HepG2 (cell line): ENCODE data around the gene RAPSN. TPM values are rescaled to one million over a fixed set of nuclear protein-coding genes. Genes with fewer than 3 reads are reported as not detected.

Source experiments
- AGO1 ChIP-seq: fragments of 200-400 bp; formaldehyde crosslinking; IDR thresholded peaks from 2 replicates; pipeline ENCODE4 v1.6.1; 2017; ENCODE audit warnings: mild to moderate bottlenecking, low read depth, low read length, moderate library complexity; ENCODE audit not compliant: poor library complexity, severe bottlenecking
- ELF3 ChIP-seq: IDR thresholded peaks from 2 replicates; pipeline ENCODE4 v1.6.1; 2016; ENCODE audit warnings: missing genetic modification reagents, missing compliant biosample characterization
- HIVEP1 ChIP-seq: sonication (generic); formaldehyde crosslinking; IDR thresholded peaks from 2 replicates; pipeline ENCODE4 v1.4.0; 2020; ENCODE audit warnings: mild to moderate bottlenecking, missing genetic modification reagents
- KAT2B ChIP-seq: fragments of 150-350 bp; IDR thresholded peaks from 2 replicates; pipeline ENCODE4 v1.6.1; 2014; ENCODE audit warnings: low read depth, low read length, borderline replicate concordance
- KLF16 ChIP-seq, 2 experiments: sonication (generic) in 1 of 2; formaldehyde crosslinking in 1 of 2; IDR thresholded peaks; 2 replicates each; pipeline versions ENCODE4 v1.6.1 to v1.8.0; 2016 to 2023; ENCODE audit warnings: missing genetic modification reagents in 2 of 2, missing compliant biosample characterization in 1 of 2
- MEIS2 ChIP-seq: sonication (generic); formaldehyde crosslinking; IDR thresholded peaks from 2 replicates; pipeline ENCODE4 v1.9.0; 2021; ENCODE audit warnings: mild to moderate bottlenecking, missing genetic modification reagents
- MTF1 ChIP-seq: sonication (generic); formaldehyde crosslinking; IDR thresholded peaks from 2 replicates; pipeline ENCODE4 v1.5.0; 2020; ENCODE audit warnings: missing genetic modification reagents
- PAX8 ChIP-seq: sonication (generic); formaldehyde crosslinking; IDR thresholded peaks from 2 replicates; pipeline ENCODE4 v1.8.0; 2022; ENCODE audit warnings: mild to moderate bottlenecking, missing genetic modification reagents, borderline replicate concordance
- PCBP2 ChIP-seq: fragments of 200-400 bp; formaldehyde crosslinking; optimal IDR thresholded peaks from 2 replicates; pipeline ENCODE3; 2018; ENCODE audit warnings: low read length, low read depth; ENCODE audit not compliant: poor library complexity, severe bottlenecking
- PLSCR1 ChIP-seq: sonication (generic); formaldehyde crosslinking; IDR thresholded peaks from 2 replicates; pipeline ENCODE4 v1.5.0; 2020; ENCODE audit warnings: missing genetic modification reagents, mild to moderate bottlenecking, borderline replicate concordance
- RNF2 ChIP-seq: fragments of 450-650 bp; conservative IDR thresholded peaks from 2 replicates; pipeline ENCODE4 v1.6.1; 2016; ENCODE audit warnings: low read depth
- SALL2 ChIP-seq: sonication (generic); formaldehyde crosslinking; IDR thresholded peaks from 2 replicates; pipeline ENCODE4 v1.8.1; 2023; ENCODE audit warnings: mild to moderate bottlenecking, missing genetic modification reagents, inconsistent platforms
- SETDB1 ChIP-seq: sonication (generic); formaldehyde crosslinking; IDR thresholded peaks from 2 replicates; pipeline ENCODE4 v1.5.1; 2020; ENCODE audit warnings: missing genetic modification reagents, mild to moderate bottlenecking, borderline replicate concordance
- SIN3A ChIP-seq: IDR thresholded peaks from 2 replicates; pipeline ENCODE4 v1.6.1; 2011; ENCODE audit warnings: low read depth, mild to moderate bottlenecking, control low read depth, low read length, borderline replicate concordance
- STAT5B ChIP-seq: sonication (generic); formaldehyde crosslinking; IDR thresholded peaks from 2 replicates; pipeline ENCODE4 v1.4.0; 2020; ENCODE audit warnings: missing genetic modification reagents
- THAP7 ChIP-seq: sonication (generic); formaldehyde crosslinking; IDR thresholded peaks from 2 replicates; pipeline ENCODE4 v1.8.1; 2023; ENCODE audit warnings: mild to moderate bottlenecking, missing genetic modification reagents
- YEATS2 ChIP-seq: sonication (generic); formaldehyde crosslinking; IDR thresholded peaks from 2 replicates; pipeline ENCODE4 v1.4.0; 2020; ENCODE audit warnings: missing genetic modification reagents, borderline replicate concordance
- ZFY ChIP-seq: sonication (generic); formaldehyde crosslinking; IDR thresholded peaks from 2 replicates; pipeline ENCODE4 v1.4.0; 2020; ENCODE audit warnings: missing genetic modification reagents
- ZNF235 ChIP-seq: sonication (generic); formaldehyde crosslinking; IDR thresholded peaks from 2 replicates; pipeline ENCODE4 v1.8.1; 2023; ENCODE audit warnings: mild to moderate bottlenecking, missing genetic modification reagents, borderline replicate concordance
- ZNF503 ChIP-seq: sonication (generic); formaldehyde crosslinking; IDR thresholded peaks from 2 replicates; pipeline ENCODE4 v1.4.0; 2020; ENCODE audit warnings: missing genetic modification reagents
- ZNF513 ChIP-seq: sonication (generic); formaldehyde crosslinking; conservative IDR thresholded peaks from 2 replicates; pipeline ENCODE4 v1.5.0; 2020; ENCODE audit warnings: missing genetic modification reagents
- ZNF567 ChIP-seq: sonication (generic); formaldehyde crosslinking; IDR thresholded peaks from 2 replicates; pipeline ENCODE4 v1.8.1; 2023; ENCODE audit warnings: mild to moderate bottlenecking, missing genetic modification reagents, borderline replicate concordance
- ZSCAN12 ChIP-seq: sonication (generic); formaldehyde crosslinking; IDR thresholded peaks from 2 replicates; pipeline ENCODE4 v1.9.0; 2021; ENCODE audit warnings: mild to moderate bottlenecking, missing genetic modification reagents
- polyA plus RNA-seq, 8 experiments: library from polyadenylated mRNA; depleted of rRNA in 3 of 8; stranded (reverse) in 7 of 8; unstranded in 1 of 8; fragments of >200 nt; fragmentation: Illumina TruSeq in 4 of 8; extraction: Trizol in 4 of 8; gene quantifications; 2 replicates each; pipeline versions ENCODE4 v1.2.1 to v1.2.3, GENCODE V29; 2011 to 2016; ENCODE audit warnings: low read depth in 4 of 8, missing spikeins in 1 of 8, mixed read lengths in 1 of 8; ENCODE audit not compliant: insufficient read depth in 1 of 8
- total RNA-seq, 5 experiments: library from RNA; depleted of rRNA; stranded (reverse); fragments of >200 nt; fragmentation: Illumina TruSeq; extraction: Trizol; gene quantifications; 2 replicates each; pipeline ENCODE4 v1.2.3, GENCODE V29; 2016; ENCODE audit warnings: low read depth in 1 of 5

RAPSN gene
- total and polyA plus RNA-seq, 2 of the 13 experiments (the other 11 are each of a cell fraction or from before 2014, with no cell fraction given): 0.15 to 1.2 TPM

- TF ChIP-seq ZNF513 (CRISPR knock-in tag) (no peak), ZNF503 (peak; percentile 70; the same call in 1 of the 2 replicates), YEATS2 (peak; percentile 63; the same call in 1 of the 2 replicates), ZNF567 (CRISPR knock-in tag) (peak; percentile 98), RNF2 (peak; percentile 39; the same call in 1 of the 2 replicates), STAT5B (no peak), KLF16 (CRISPR knock-in tag; IDR thresholded peaks at IDR 0.05) (peak in 1 of 2 experiments; percentile 83; a peak in 2 of 4 replicates), PAX8 (CRISPR knock-in tag) (0 out of 2 replicates have a peak, but pooled peaks have one; percentile 19), ELF3 (peak; percentile 77), ZFY (CRISPR knock-in tag) (peak; percentile 89), SIN3A (peak; percentile 76; the same call in 1 of the 2 replicates), MEIS2 (CRISPR knock-in tag) (no peak), SALL2 (peak; percentile 88), THAP7 (0 out of 2 replicates have a peak, but pooled peaks have one; percentile 55), ZNF235 (CRISPR knock-in tag) (no peak; the same call in 1 of the 2 replicates), AGO1 (no peak), PLSCR1 (no peak), PCBP2 (no peak), KAT2B (no peak), ZSCAN12 (CRISPR knock-in tag) (peak; percentile 38; the same call in 1 of the 2 replicates), MTF1 (no peak), HIVEP1 (CRISPR knock-in tag) (no peak), SETDB1 (CRISPR knock-in tag) (no peak)
Observed at GRCh38 chr11:47407746-47408590, 41.0 kb downstream of the RAPSN start, which contains the start of gene SLC39A13 (continued).
